Astrocyte (in vitro differentiated cells and primary cell): ENCODE measurements around the gene UHRF1.

ENCODE experiments used
- CTCF ChIP-seq: IDR thresholded peaks from 2 replicates; pipeline ENCODE4 v1.5.1; 2011; ENCODE audit warnings: low read depth, mild to moderate bottlenecking, inconsistent platforms, low read length, moderate library complexity; ENCODE audit not compliant: insufficient read depth
- EZH2 ChIP-seq: IDR thresholded peaks from 2 replicates; pipeline ENCODE4 v1.6.1; 2012; ENCODE audit warnings: mild to moderate bottlenecking, low read length, inconsistent platforms; ENCODE audit not compliant: insufficient read depth

GRCh38 chr19:4878491-4878968, 30.8 kb upstream of the UHRF1 start:
- TF ChIP-seq CTCF (no peak), EZH2 (no peak)
